OCI-M1 (cell line): ENCODE results near the gene MEGF9.
"Not testable (repeated sequence)": the region's sequence is repeated elsewhere in the genome, so short reads cannot be mapped to it uniquely, and the experiment has no call there.

ENCODE experiments used
- DNase-seq: peaks from one replicate; lab custom pipeline; 2025; lab: John Stamatoyannopoulos, UW

MEGF9 gene

GRCh38 chr9:120655005-120655622 lies 59.2 kb downstream of the MEGF9 start:
- no peak for DNase-seq

GRCh38 chr9:120654272-120654671 lies 60.0 kb downstream of the MEGF9 start:
- no peak for DNase-seq

DNA sequence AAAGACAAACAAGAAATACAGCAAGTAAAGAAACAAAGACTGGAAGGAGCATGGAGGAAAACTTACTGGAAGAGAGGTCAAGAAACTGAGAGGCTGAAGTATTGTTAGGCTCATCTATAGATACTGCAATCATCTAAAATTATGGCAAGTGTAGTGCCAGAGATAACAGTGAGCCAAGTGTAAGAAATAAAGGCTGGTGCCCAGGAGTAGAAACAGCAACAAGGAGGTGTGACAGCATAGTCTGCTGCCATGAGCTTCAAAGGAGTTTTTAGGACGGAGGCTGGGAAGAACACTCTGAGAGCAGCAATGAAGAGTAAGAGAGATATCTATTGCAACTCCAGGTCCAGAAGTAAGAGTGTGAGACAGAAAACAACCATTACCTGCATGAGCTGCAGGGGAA lies 60.5 kb downstream of the MEGF9 start:
- no peak for DNase-seq

DNA sequence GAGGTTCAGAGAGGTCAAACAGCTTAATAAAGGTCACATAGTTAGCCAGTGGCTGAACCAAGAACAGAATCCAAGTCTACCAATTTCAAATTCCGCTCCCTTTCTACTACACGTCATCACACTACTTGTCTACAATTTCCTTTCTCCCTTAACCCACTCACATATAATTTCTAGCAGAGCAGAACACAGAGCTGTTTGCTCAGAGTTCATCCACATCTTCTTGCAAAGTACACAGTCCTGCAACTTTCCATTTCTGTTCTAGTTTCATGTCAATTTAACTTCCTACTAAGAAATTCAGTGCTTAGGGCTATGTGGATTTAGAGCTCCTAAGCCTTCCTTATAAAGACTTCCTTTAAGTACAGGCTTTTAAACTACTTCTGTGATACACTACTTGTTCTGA lies 61.3 kb downstream of the MEGF9 start:
- no peak for DNase-seq

- no peak for DNase-seq
Observed at GRCh38 chr9:120650352-120650751, 63.9 kb downstream of the MEGF9 start.

DNA sequence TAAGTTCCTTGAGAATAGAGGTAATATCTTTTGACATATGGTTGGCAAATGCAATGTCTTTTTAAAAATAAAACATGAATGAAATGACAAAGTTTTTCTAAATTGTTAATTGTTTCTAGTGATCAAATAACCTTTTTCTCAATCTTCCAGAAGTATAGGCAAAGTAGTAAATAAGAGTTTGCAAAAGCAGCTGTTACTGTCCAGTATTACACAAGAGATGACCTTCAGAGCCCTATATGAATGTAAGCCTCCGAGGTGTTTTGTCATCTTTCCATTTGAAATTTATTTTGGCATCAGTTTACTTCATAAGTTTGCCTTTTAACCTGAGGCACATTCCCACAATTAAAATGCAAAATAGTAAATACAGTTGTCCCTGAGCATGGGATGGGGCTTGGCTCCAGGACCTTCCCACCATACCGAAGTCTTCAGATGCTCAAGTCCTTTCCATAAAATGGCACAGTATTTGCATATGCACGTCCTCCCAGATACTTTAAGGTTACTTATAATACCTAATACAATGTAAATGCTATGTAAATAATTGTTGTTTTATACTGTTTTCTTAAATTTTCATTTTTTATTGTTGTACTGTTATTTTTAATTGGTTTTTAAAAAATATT lies 65.6 kb downstream of the MEGF9 start:
- DNase-seq = no peak

DNA sequence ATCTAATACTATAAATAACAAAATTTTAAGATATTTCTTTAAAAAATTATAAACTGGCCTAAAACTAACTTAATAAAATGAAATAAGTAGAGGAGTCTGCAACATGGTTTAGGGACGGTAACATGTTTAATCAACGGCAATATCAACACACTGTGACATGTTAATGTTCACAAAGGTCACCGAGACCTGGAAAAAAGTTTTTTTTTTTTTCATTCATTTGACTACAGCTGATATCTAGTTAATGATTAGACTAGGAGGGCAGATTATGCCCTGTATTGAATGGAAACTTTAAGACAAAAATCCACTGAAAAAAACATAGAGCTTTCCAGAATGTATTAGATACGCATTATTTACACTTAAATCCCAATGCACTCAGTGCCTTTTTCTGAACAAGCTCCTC lies 67.3 kb downstream of the MEGF9 start:
- DNase-seq = no peak

DNA sequence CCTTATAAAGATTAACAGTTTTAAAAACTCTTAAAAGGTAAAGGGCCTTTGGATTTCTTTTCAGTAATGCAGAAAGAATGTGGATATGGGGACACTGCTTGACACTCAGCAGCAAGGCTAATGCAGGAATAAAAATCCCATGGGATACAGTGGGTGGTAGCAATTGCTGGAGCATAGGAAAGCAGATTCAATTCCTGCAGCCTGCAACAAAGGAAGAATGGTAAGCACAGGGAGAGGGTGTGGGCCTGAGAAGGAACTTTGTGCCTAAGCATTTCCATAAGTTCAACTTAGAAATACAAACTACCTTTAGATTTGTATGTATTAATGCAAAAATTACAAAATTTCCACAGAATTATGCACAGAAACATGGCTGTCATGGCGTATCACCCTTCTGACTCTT lies 68.5 kb downstream of the MEGF9 start:
- no peak for DNase-seq

- no peak for DNase-seq
Observed at GRCh38 chr9:120643061-120643460, 71.2 kb downstream of the MEGF9 start.

DNA sequence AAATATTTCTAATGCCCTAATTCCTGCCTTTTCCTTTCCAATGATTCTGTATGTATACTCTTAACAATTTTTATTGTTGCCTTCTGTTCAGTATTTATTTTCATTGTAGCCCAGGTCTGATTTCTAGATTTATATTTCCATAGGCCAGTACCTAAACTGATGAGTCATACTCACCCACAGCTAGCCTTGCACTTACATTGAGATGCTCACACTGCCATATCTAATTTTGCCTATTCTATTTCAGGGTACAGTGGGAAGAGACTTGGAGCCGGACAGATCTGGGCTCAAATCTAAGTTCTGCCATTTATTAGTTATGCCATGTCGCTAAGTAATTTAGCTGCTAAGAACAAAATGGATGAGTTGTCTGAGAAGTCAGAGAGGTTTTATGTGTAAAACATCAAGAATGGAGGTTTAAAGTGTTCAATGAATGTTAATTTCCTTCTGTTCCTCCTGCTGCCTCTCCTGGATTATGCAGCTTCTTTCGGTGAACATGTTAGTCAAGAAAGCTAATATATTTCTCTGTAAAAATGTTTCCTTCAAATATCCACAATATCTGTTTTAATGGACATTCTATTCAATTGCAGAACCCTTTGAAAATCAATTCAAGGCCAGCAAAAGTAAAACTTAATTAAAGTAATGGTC lies 72.0 kb downstream of the MEGF9 start:
- peak; percentile 33 for DNase-seq

- not testable (repeated sequence) for DNase-seq
Observed at GRCh38 chr9:120640874-120641273, 73.4 kb downstream of the MEGF9 start.

GRCh38 chr9:120640380-120640779 lies 73.9 kb downstream of the MEGF9 start:
- DNase-seq = no peak

- DNase-seq = no peak
Observed at GRCh38 chr9:120637919-120638318, 76.4 kb downstream of the MEGF9 start.

DNA sequence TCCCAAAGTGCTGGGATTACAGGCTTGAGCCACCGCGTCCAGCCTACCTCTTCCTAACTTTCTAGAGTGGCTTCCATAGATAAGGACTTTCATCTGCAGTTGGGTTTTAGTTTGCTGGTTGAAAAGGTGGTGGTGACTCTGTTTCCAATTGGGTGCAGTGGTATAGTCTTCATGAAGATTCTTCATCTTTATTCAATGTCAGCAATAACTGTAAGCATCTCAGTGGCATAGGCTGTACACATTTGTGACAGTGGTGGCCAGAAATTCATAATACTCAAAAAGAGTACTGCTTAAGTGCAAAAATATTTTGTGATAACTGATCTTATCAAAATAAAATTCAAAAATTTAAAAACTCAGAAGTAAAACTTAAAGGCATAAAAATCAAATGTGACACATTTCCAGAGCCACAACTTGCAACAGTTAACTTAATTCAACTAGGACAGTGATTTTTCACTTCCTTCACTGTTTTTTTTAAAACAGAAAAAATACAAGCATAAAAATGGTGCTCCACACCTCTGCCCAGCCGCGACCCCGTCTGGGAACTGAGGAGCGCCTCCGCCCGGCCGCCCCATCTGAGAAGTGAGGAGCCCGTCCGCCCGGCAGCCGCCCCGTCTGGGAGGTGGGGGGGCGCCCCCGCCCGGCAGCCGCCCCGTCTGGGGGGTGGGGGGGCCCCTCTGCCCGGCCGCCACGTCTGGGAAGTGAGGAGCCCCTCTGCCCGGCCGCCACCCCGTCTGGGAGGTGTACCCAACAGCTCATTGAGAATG lies 77.9 kb downstream of the MEGF9 start:
- no peak for DNase-seq

DNA sequence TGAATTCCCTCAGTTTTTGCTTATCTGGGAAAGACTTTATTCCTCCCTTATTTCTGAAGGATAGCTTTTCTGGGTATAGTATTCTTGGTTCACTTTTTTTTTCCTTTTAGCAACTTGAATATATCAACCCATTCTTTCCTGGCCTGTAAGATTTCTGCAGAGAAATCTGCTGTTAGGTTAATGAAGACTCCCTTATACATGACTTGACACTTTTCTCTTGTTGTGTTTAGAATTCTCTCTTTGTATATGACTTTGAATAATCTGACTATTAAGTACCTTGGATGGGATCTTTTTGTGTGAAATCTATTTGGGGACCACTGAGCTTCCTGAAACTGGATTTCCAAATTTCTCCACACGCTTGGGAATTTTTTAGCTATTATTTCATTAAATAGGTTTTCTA lies 79.3 kb downstream of the MEGF9 start:
- DNase-seq = no peak

GRCh38 chr9:120630333-120630732 lies 83.9 kb downstream of the MEGF9 start:
- DNase-seq = no peak

- not testable (repeated sequence) for DNase-seq
Observed at GRCh38 chr9:120628925-120629497, 85.3 kb downstream of the MEGF9 start.

- no peak for DNase-seq
Observed at GRCh38 chr9:120628207-120628924, 85.9 kb downstream of the MEGF9 start.

DNA sequence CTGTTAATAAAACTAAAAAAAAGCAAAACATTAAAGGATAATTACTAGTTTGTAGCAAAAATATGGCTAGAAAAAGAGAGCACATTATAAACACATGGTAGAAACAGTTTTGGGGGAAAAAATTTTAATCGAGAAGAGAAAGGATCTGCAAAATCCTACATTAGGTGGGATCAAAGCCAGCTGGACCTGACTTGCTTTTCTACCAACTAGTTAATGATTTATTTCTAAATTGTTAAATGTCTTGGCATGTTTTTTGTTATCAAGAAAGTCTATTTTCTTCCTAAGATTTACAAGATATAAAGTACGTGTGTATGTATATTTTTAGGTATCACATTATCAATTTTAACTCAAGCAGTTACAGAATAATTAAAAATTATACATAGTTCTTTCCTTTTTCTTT lies 87.2 kb downstream of the MEGF9 start:
- no peak for DNase-seq

- no peak for DNase-seq
Observed at GRCh38 chr9:120626512-120626911, 87.8 kb downstream of the MEGF9 start.

GRCh38 chr9:120625222-120625621 lies 89.0 kb downstream of the MEGF9 start:
- no peak for DNase-seq

DNA sequence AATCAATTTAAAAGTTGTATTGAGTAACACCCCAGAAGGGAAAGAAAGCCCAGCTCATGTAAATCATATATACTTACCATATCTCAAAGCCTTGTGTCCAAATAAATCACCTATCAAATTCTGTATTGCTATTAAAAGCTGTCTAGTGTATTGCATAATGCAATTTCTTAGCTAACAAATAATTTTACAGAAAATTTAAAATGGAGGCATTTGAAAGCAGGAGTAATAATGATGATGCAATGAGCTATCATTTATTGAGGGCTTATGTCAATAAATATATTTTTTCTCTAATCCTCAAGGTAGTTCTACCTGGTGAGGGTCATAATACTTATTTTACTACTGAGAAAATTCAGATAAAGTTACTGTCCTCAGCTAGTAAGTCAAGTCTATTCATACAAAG lies 91.5 kb downstream of the MEGF9 start:
- no peak for DNase-seq
